HG03469 (cell line): ENCODE data around the gene TAL1.

Source experiments
- ATAC-seq: cut with Tn5 transposase; IDR thresholded peaks from one replicate; pipeline ENCODE4 v1.9.1; 2021; ENCODE audit warnings: mild to moderate bottlenecking, moderate library complexity, moderate number of reproducible peaks; ENCODE audit not compliant: unreplicated experiment

The TAL1 gene

GRCh38 chr1:47229886-47230691 lies 1.9 kb downstream of the TAL1 start:
- no peak for ATAC-seq

GRCh38 chr1:47229031-47229885 lies 2.8 kb downstream of the TAL1 start:
- no peak for ATAC-seq

- ATAC-seq: no peak
These were observed 3.4 kb downstream of the TAL1 start for GRCh38 chr1:47228644-47229030.

- ATAC-seq: no peak
These were observed 4.4 kb downstream of the TAL1 start for GRCh38 chr1:47227341-47228232.

- ATAC-seq: no peak
These were observed 5.2 kb downstream of the TAL1 start for GRCh38 chr1:47226839-47227215.

GRCh38 chr1:47226121-47226838 lies 5.7 kb downstream of the TAL1 start:
- ATAC-seq: no peak

GRCh38 chr1:47225430-47226100 lies 6.5 kb downstream of the TAL1 start:
- ATAC-seq: no peak

GRCh38 chr1:47224676-47225399 lies 7.2 kb downstream of the TAL1 start:
- ATAC-seq: no peak

GRCh38 chr1:47223921-47224675 lies 7.9 kb downstream of the TAL1 start:
- no peak for ATAC-seq

GRCh38 chr1:47223174-47223920 lies 8.7 kb downstream of the TAL1 start:
- no peak for ATAC-seq

- ATAC-seq: no peak
These were observed 9.5 kb downstream of the TAL1 start for GRCh38 chr1:47222476-47222875.

GRCh38 chr1:47219590-47220220 lies 12.3 kb downstream of the TAL1 start:
- no peak for ATAC-seq

- no peak for ATAC-seq
These were observed 13.0 kb downstream of the TAL1 start for GRCh38 chr1:47219001-47219400.

GRCh38 chr1:47216278-47217059 lies 15.6 kb downstream of the TAL1 start:
- ATAC-seq: no peak

- no peak for ATAC-seq
These were observed 16.3 kb downstream of the TAL1 start for GRCh38 chr1:47215713-47216112.

GRCh38 chr1:47214549-47214948 lies 17.5 kb downstream of the TAL1 start:
- ATAC-seq: no peak
